Stimulated activated CD4-positive, alpha-beta T cell treated with anti-CD3 and anti-CD28 coated beads, Interleukin-1b, Interleukin-23, amount 100 ng/mL, for 24 hours (primary cell): ENCODE data around the gene RASGRP1.

ENCODE experiments used
- DNase-seq, 4 experiments: peaks; one replicate each; pipeline ENCODE4 v3.0.0-alpha.2; 2020; ENCODE audit warnings: low read depth in 4 of 4, low spot score in 1 of 4

The RASGRP1 gene

GRCh38 chr15:38576261-38576660 lies 11.6 kb upstream of the RASGRP1 start:
- no peak for DNase-seq

- DNase-seq = no peak
These were observed 665 bp upstream of the RASGRP1 start for GRCh38 chr15:38565287-38565670.

GRCh38 chr15:38563723-38564519 lies 693 bp downstream of the RASGRP1 start:
- peak; percentile 75 to 84 (median 80) for DNase-seq

- no peak for DNase-seq
These were observed 2.3 kb downstream of the RASGRP1 start for GRCh38 chr15:38562278-38562677.

- no peak for DNase-seq
These were observed 4.1 kb downstream of the RASGRP1 start for GRCh38 chr15:38560456-38560926.

- no peak for DNase-seq
These were observed 4.8 kb downstream of the RASGRP1 start for GRCh38 chr15:38559636-38560307.

- no peak for DNase-seq
These were observed 5.5 kb downstream of the RASGRP1 start for GRCh38 chr15:38559131-38559530.

GRCh38 chr15:38558372-38559059 lies 6.1 kb downstream of the RASGRP1 start:
- DNase-seq = no peak

- no peak for DNase-seq
These were observed 6.7 kb downstream of the RASGRP1 start for GRCh38 chr15:38557921-38558320.

GRCh38 chr15:38555686-38556334 lies 8.8 kb downstream of the RASGRP1 start:
- DNase-seq = no peak

GRCh38 chr15:38554354-38554753 lies 10.3 kb downstream of the RASGRP1 start:
- DNase-seq = no peak

- no peak for DNase-seq
These were observed 11.5 kb downstream of the RASGRP1 start for GRCh38 chr15:38553071-38553470.

GRCh38 chr15:38551720-38552648 lies 12.6 kb downstream of the RASGRP1 start:
- DNase-seq = no peak

- DNase-seq = no peak
These were observed 15.4 kb downstream of the RASGRP1 start for GRCh38 chr15:38549222-38549621.

GRCh38 chr15:38547255-38547997 lies 17.2 kb downstream of the RASGRP1 start:
- DNase-seq = no peak

GRCh38 chr15:38545179-38545578 lies 19.4 kb downstream of the RASGRP1 start:
- no peak for DNase-seq

GRCh38 chr15:38541026-38541425 lies 23.6 kb downstream of the RASGRP1 start:
- no peak for DNase-seq

GRCh38 chr15:38540510-38540909 lies 24.1 kb downstream of the RASGRP1 start:
- DNase-seq = no peak

GRCh38 chr15:38539008-38539343 lies 25.6 kb downstream of the RASGRP1 start:
- no peak for DNase-seq
